ENCODE data around the gene DUS2. TPM values are rescaled to one million over a fixed set of nuclear protein-coding genes. Genes with fewer than 3 reads are reported as not detected.

Gene DUS2
- total RNA-seq, 1 experiment from 2014 or later = 27.3 TPM

- TF ChIP-seq SP1 (IDR thresholded peaks at IDR 0.05; ENCODE audit: low read depth) = no peak
- TF ChIP-seq MAX (IDR thresholded peaks at IDR 0.05) = no peak
- TF ChIP-seq YY1 (IDR thresholded peaks at IDR 0.05; ENCODE audit: extremely low read depth, insufficient replicate concordance, low read depth, low read length) = no peak
- no peak for TF ChIP-seq ELF1 (IDR thresholded peaks at IDR 0.05; ENCODE audit: borderline replicate concordance, low read depth)
- TF ChIP-seq CBX3 (IDR thresholded peaks at IDR 0.05; ENCODE audit: low read depth) = no peak
- no peak for TF ChIP-seq TCF7L2 (IDR thresholded peaks at IDR 0.05; ENCODE audit: borderline replicate concordance, extremely low read depth, insufficient read depth, insufficient read length)
- TF ChIP-seq SRF (IDR thresholded peaks at IDR 0.05; ENCODE audit: low read depth) = no peak
- no peak for TF ChIP-seq ZFX (IDR thresholded peaks at IDR 0.05)
- no peak for TF ChIP-seq ZBTB33 (IDR thresholded peaks at IDR 0.05; ENCODE audit: extremely low read depth, insufficient replicate concordance, low read length)
- no peak for TF ChIP-seq ATF3 (IDR thresholded peaks at IDR 0.05)
Observed at GRCh38 chr16:68061396-68061795, 38.3 kb downstream of the DUS2 start (continued).

GRCh38 chr16:68062910-68063393 is 39.9 kb downstream of the DUS2 start:
- Histone ChIP-seq H3K4me2 (ENCODE audit: low read length) (no peak overlapping the region), H3K9ac (ENCODE audit: low read length) (no peak overlapping the region), H3K27me3 (ENCODE audit: insufficient read depth, low read length) (no peaks in the 10 kb centered on the region), H4K20me1 (ENCODE audit: insufficient read depth) (no peaks in the 10 kb centered on the region), H3K79me2 (ENCODE audit: insufficient read depth, low read length) (no peaks in the 10 kb centered on the region), H3K4me1 (ENCODE audit: control insufficient read depth in 1 of 2, insufficient read depth in 2 of 2, low read length in 2 of 2) (no peaks in the 10 kb centered on the region), H3K27ac (ENCODE audit: low read depth, low read length) (no peak overlapping the region), H2AFZ (ENCODE audit: low read depth, low read length, poor library complexity, severe bottlenecking) (no peak overlapping the region), H3K36me3 (ENCODE audit: control insufficient read depth in 1 of 2, insufficient read depth in 2 of 2, low read length in 2 of 2) (peaks cover 0 to 24% of the 10 kb centered on the region in 2 experiments; a peak in 1 of 4 replicates), H3K4me3 (replicated peaks in 1 of 2; ENCODE audit: low read depth in 1 of 2, low read length in 2 of 2) (no peak overlapping the region), H3K9me3 (ENCODE audit: control insufficient read depth in 1 of 2, insufficient read depth in 1 of 2, low read depth in 1 of 2, low read length in 2 of 2) (no peaks in the 10 kb centered on the region), H3K9me2 (ENCODE audit: insufficient read depth) (no peaks in the 10 kb centered on the region)
- ATAC-seq = no peak
- ChIA-PET RAD21 (ENCODE audit: low non-redundant PET in 1 of 2, low total read pairs in 2 of 2, uncharacterized antibody in 2 of 2, unreplicated experiment in 2 of 2) (no interaction called here), CTCF (no interaction called here), POLR2A (no interaction called here)
- intact Hi-C loops (cut with micrococcal nuclease) = no loop called here
- DNase-seq (ENCODE audit: low read depth, low spot score) = no peak
- no peak for TF ChIP-seq POLR2A (IDR thresholded peaks at IDR 0.05; ENCODE audit: borderline replicate concordance, extremely low read depth, insufficient read depth, insufficient read length)
- TF ChIP-seq EGR1 (IDR thresholded peaks at IDR 0.05; ENCODE audit: low read depth) = no peak
- no peak for TF ChIP-seq TCF7L2 (IDR thresholded peaks at IDR 0.05; ENCODE audit: borderline replicate concordance, extremely low read depth, insufficient read depth, insufficient read length)
- TF ChIP-seq SP1 (IDR thresholded peaks at IDR 0.05; ENCODE audit: low read depth) = no peak
- no peak for TF ChIP-seq ZFX (IDR thresholded peaks at IDR 0.05)
- TF ChIP-seq SRF (IDR thresholded peaks at IDR 0.05; ENCODE audit: low read depth) = no peak
- no peak for TF ChIP-seq RAD21 (IDR thresholded peaks at IDR 0.05; ENCODE audit: low read depth)
- no peak for TF ChIP-seq YY1 (IDR thresholded peaks at IDR 0.05; ENCODE audit: extremely low read depth, insufficient replicate concordance, low read depth, low read length)
- TF ChIP-seq REST (IDR thresholded peaks at IDR 0.05; ENCODE audit: low read depth) = no peak
- no peak for TF ChIP-seq ZBTB33 (IDR thresholded peaks at IDR 0.05; ENCODE audit: extremely low read depth, insufficient replicate concordance, low read length)
- TF ChIP-seq JUND (IDR thresholded peaks at IDR 0.05) = no peak
- TF ChIP-seq SIN3A (IDR thresholded peaks at IDR 0.05; ENCODE audit: low read depth) = no peak
- no TSS peak for BruUV-seq (replicated peaks)

All from HCT116 (cell line).